ENCODE data around the gene PRCC. TPM values are rescaled to one million over a fixed set of nuclear protein-coding genes. Genes with fewer than 3 reads are reported as not detected.

Gene PRCC
- total RNA-seq, 1 donor from 2014 or later = 75.5 TPM

- Histone ChIP-seq H3K9ac (ENCODE audit: low read length) (no peak within 1 kb of the TSS), H2AFZ (ENCODE audit: low read depth, low read length) (no peak within 1 kb of the TSS), H3K4me3 (ENCODE audit: insufficient read depth, low read depth, low read length) (no peak within 1 kb of the TSS), H3K4me1 (ENCODE audit: insufficient read depth, low read length) (peaks cover 24% of the 10 kb centered on the region), H4K20me1 (ENCODE audit: insufficient read depth, low read length) (no peaks in the 10 kb centered on the region), H3K27ac (ENCODE audit: low read depth, low read length) (no peak within 1 kb of the TSS), H3K36me3 (ENCODE audit: insufficient read depth, low read length) (no peaks in the 10 kb centered on the region), H3K4me2 (ENCODE audit: low read length) (peak within 1 kb of the TSS; percentile 22), H3K27me3 (ENCODE audit: insufficient read depth, low read length) (peaks cover 2% of the 10 kb centered on the region), H3K79me2 (ENCODE audit: insufficient read depth, low read length) (no peaks in the 10 kb centered on the region), H3K9me3 (ENCODE audit: insufficient read depth, low read depth, low read length) (no peaks in the 10 kb centered on the region)
- FAIRE-seq (no peak), DNase-seq (ENCODE audit: low read depth) (no peak)
- H3K9me3 Mint-ChIP-seq (ENCODE audit: unreplicated experiment) = peaks cover 4% of the 10 kb centered on the region
- H3K27ac Mint-ChIP-seq (ENCODE audit: unreplicated experiment) = no peak within 1 kb of the TSS
- H3K4me1 Mint-ChIP-seq (ENCODE audit: low read depth, unreplicated experiment) = peaks cover 28% of the 10 kb centered on the region
- peaks cover 17% of the 10 kb centered on the region for H3K27me3 Mint-ChIP-seq (ENCODE audit: low read depth, unreplicated experiment)
- peaks cover 6% of the 10 kb centered on the region for H3K36me3 Mint-ChIP-seq (ENCODE audit: low read depth, unreplicated experiment)
- H3K4me3 Mint-ChIP-seq (ENCODE audit: unreplicated experiment) = peak within 1 kb of the TSS; percentile 67
- no peak for TF ChIP-seq EZH2 (IDR thresholded peaks at IDR 0.05; ENCODE audit: insufficient read depth, low read length)
- TF ChIP-seq CTCF (IDR thresholded peaks at IDR 0.05; ENCODE audit: insufficient read depth, low read depth, low read length) = no peak
Measured at GRCh38 chr1:156816561-156817328, 49.4 kb downstream of the PRCC start, which contains the start of gene SH2D2A. Gene SH2D2A, minus strand, starts transcription at chr1:156816848. Its CDS starts 140 bp downstream, at chr1:156816708.

GRCh38 chr1:156821801-156822200 is 54.5 kb downstream of the PRCC start:
- FAIRE-seq = no peak
- peaks cover 35% of the 10 kb centered on the region for H3K27me3 Mint-ChIP-seq (ENCODE audit: low read depth, unreplicated experiment)
- peaks cover 21% of the 10 kb centered on the region for H3K4me1 Mint-ChIP-seq (ENCODE audit: low read depth, unreplicated experiment)

More at GRCh38 chr1:156821801-156822200, 54.5 kb downstream of the PRCC start:
- Histone ChIP-seq H3K9me3 (ENCODE audit: insufficient read depth, low read depth, low read length) (no peaks in the 10 kb centered on the region), H3K4me1 (ENCODE audit: insufficient read depth, low read length) (peaks cover 6% of the 10 kb centered on the region), H3K27ac (ENCODE audit: low read depth, low read length) (no peak overlapping the region), H3K27me3 (ENCODE audit: insufficient read depth, low read length) (peaks cover 6% of the 10 kb centered on the region), H3K36me3 (ENCODE audit: insufficient read depth, low read length) (no peaks in the 10 kb centered on the region), H3K4me3 (ENCODE audit: insufficient read depth, low read depth, low read length) (no peak overlapping the region), H3K9ac (ENCODE audit: low read length) (no peak overlapping the region), H2AFZ (ENCODE audit: low read depth, low read length) (no peak overlapping the region), H4K20me1 (ENCODE audit: insufficient read depth, low read length) (no peaks in the 10 kb centered on the region), H3K4me2 (ENCODE audit: low read length) (no peak overlapping the region), H3K79me2 (ENCODE audit: insufficient read depth, low read length) (no peaks in the 10 kb centered on the region)
- Mint-ChIP-seq H3K27ac (ENCODE audit: unreplicated experiment) (peak overlapping the region; percentile 31), H3K4me3 (ENCODE audit: unreplicated experiment) (no peak overlapping the region), H3K9me3 (ENCODE audit: unreplicated experiment) (peaks cover 10% of the 10 kb centered on the region), H3K36me3 (ENCODE audit: low read depth, unreplicated experiment) (peaks cover 5% of the 10 kb centered on the region)
- DNase-seq (ENCODE audit: low read depth) = peak; percentile 82
- TF ChIP-seq EZH2 (IDR thresholded peaks at IDR 0.05; ENCODE audit: insufficient read depth, low read length) (no peak), CTCF (IDR thresholded peaks at IDR 0.05; ENCODE audit: insufficient read depth, low read depth, low read length) (no peak)
